MM.1S (cell line): ENCODE data around the gene MSLN.

Source experiments
- EZH2 ChIP-seq: fragments of 300-600 bp; sonication (generic); optimal IDR thresholded peaks from 2 replicates; pipeline ENCODE3; 2017; ENCODE audit warnings: low read depth, mild to moderate bottlenecking, antibody characterized with exemption, low read length, mixed read lengths
- TF ChIP-seq, protein P1 (sequence below): fragments of 300-600 bp; sonication (generic); IDR thresholded peaks from 2 replicates; pipeline ENCODE4 v1.5.1; 2016; ENCODE audit warnings: antibody characterized with exemption, low read length, mixed read lengths

DNA sequence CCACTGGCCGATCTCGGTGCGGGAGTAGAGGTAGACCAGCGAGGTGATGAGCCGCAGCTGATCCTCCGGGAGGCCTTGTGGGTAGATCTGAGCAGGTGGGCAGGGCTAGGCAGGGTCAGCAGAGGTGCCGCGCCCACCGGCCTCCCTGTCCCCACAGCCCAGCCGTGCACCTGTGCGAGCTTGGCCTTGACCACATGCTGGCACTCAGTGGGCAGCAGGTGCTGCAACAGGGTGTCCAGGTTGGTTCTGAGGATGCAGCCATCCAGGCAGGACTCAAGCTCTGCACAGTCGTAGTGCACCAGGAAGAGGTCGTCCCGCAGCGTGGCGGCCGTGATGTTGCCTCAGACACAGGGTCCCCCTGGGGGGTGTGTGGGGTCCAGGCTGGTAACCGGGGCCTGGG is 12.4 kb downstream of the MSLN start:
- TF ChIP-seq, protein P1, sequence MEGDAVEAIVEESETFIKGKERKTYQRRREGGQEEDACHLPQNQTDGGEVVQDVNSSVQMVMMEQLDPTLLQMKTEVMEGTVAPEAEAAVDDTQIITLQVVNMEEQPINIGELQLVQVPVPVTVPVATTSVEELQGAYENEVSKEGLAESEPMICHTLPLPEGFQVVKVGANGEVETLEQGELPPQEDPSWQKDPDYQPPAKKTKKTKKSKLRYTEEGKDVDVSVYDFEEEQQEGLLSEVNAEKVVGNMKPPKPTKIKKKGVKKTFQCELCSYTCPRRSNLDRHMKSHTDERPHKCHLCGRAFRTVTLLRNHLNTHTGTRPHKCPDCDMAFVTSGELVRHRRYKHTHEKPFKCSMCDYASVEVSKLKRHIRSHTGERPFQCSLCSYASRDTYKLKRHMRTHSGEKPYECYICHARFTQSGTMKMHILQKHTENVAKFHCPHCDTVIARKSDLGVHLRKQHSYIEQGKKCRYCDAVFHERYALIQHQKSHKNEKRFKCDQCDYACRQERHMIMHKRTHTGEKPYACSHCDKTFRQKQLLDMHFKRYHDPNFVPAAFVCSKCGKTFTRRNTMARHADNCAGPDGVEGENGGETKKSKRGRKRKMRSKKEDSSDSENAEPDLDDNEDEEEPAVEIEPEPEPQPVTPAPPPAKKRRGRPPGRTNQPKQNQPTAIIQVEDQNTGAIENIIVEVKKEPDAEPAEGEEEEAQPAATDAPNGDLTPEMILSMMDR, result no peak
- TF ChIP-seq EZH2, result no peak
